Right lobe of liver (tissue), 6 donors: Measurements from ENCODE around the gene TRIO. TPM values are rescaled to one million over a fixed set of nuclear protein-coding genes. Genes with fewer than 3 reads are reported as not detected.

ENCODE experiments used
- ATAC-seq, 4 donors: fragments of 200-7000 bp; cut with Tn5 transposase; one replicate each; pipeline ENCODE4 v1.9.1; 2020; ENCODE audit warnings: mild to moderate bottlenecking in 4 of 4, moderate library complexity in 4 of 4
- DNase-seq, 3 donors: peaks; one replicate each; pipeline ENCODE4 v3.0.0-alpha.2; 2020
- H3K27ac ChIP-seq, 3 donors: fragments of 200-600 bp; one replicate each; pipeline ENCODE4 v1.8.0; 2022
- H3K27me3 ChIP-seq, 2 donors: fragments of 200-600 bp; one replicate each; pipeline ENCODE4 v1.8.0; 2022
- H3K36me3 ChIP-seq, 4 donors: fragments of 200-600 bp; sonication (generic) in 1 of 4; one replicate each; pipeline versions ENCODE4 v1.5.1 to v1.8.0; 2017 to 2022; ENCODE audit warnings: control low read depth in 1 of 4
- H3K4me1 ChIP-seq, 4 donors: fragments of 200-600 bp; sonication (generic) in 1 of 4; one replicate each; pipeline versions ENCODE4 v1.5.1 to v1.8.0; 2017 to 2022; ENCODE audit warnings: control low read depth in 1 of 4
- H3K4me3 ChIP-seq, 3 donors: fragments of 200-600 bp; one replicate each; pipeline ENCODE4 v1.8.0; 2022
- H3K9me3 ChIP-seq, 4 donors: fragments of 200-600 bp; sonication (generic) in 1 of 4; one replicate each; pipeline versions ENCODE4 v1.5.1 to v1.8.0; 2017 to 2022; ENCODE audit warnings: control low read depth in 1 of 4
- POLR2A ChIP-seq: fragments of 450-650 bp; IDR thresholded peaks from one replicate; pipeline ENCODE4 v1.6.1; 2017; ENCODE audit warnings: antibody characterized with exemption, mild to moderate bottlenecking
- WGBS: methylation state at CpG from one replicate; pipeline ENCODE4 v1.1.6; 2018; ENCODE audit warnings: low coverage, low lambda C conversion rate; ENCODE audit not compliant: insufficient coverage; ENCODE audit errors: missing lambda C conversion rate; 5-methylcytosine and 5-hydroxymethylcytosine counted together
- intact Hi-C, 2 donors: fragments of 100-400 bp; cut with DNase I; formaldehyde crosslinking; loops; one replicate each; pipeline versions ENCODE4 v1.11.2 to v1.14.1; 2022
- total RNA-seq, 6 experiments: library from RNA; depleted of rRNA in 2 of 6; stranded (reverse); fragments of >200 nt in 2 of 6; fragmentation: NEBNext Ultra II Directional in 3 of 6; extraction: Animal tissue kit (Norgen Biotek cat#: 25700) in 3 of 6; gene quantifications; one replicate each; pipeline versions ENCODE4 v1.1.0 to v1.2.4, GENCODE V29; 2016 to 2023
- TF ChIP-seq, protein P1 (sequence below), 4 donors: fragments of 200-600 bp in 3 of 4; fragments of 450-650 bp in 1 of 4; IDR thresholded peaks; one replicate each; pipeline versions ENCODE4 v1.5.1 to v1.8.0; 2016 to 2022; ENCODE audit warnings: antibody characterized with exemption in 4 of 4, mild to moderate bottlenecking in 2 of 4
- donor health status: DM: no; HTN: yes; CAD: no.
- donor health status: DM: no; HTN: no; CAD: no.
- donor health status: DM: no; HTN: no; CAD: no.
- donor health status: DM: no; HTN: yes; CAD: no.
- donor health status: DM: no; HTN: yes; CAD: no.

Gene TRIO
- total RNA-seq, 6 experiments from 2014 or later, result 34.7 to 63.5 (median 50.2) TPM

DNA sequence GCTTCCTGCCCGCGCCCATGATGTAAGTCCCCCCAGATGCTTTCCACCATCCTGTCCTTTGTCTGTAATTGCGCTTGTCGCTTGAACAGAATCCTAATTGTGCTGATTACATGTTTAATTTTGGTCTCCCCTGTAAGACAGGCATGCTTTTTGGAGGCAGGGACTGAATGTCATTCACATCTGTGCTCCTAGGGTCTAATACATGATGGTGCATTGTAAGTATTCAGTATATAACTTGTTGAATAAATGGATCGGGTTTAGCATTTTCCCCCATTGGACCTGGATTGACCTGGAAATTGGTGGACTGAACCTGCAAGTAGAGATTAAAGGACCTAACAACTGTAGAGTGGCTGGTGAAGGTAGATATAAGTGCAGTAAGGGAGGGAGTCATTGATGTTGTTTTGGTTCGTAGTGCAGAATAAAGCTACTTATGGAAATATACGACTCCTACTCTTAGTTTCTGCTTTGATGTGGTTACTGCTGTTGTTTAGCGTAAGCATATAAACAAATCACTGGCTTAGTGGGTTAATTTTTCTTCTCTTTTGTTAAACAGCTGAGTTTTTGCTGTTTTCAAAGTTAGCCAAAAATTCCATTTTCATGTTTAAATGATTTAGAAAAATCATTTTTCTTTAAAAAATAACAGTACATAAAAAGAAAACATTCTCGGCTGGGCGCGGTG, 57.3 kb downstream of the TRIO start:
- Histone ChIP-seq H3K4me1 (peaks cover 0 to 33% (median 11%) of the 10 kb centered on the region in 4 donors), H3K9me3 (no peaks in the 10 kb centered on the region), H3K4me3 (no peak overlapping the region), H3K27ac (no peak overlapping the region), H3K36me3 (no peaks in the 10 kb centered on the region), H3K27me3 (no peaks in the 10 kb centered on the region)
- intact Hi-C loops, result no loop called here
- ATAC-seq (no peak), DNase-seq (no peak)
- WGBS, result 89% methylated on average over 9 of the region's 11 CpGs
- TF ChIP-seq, protein P1, sequence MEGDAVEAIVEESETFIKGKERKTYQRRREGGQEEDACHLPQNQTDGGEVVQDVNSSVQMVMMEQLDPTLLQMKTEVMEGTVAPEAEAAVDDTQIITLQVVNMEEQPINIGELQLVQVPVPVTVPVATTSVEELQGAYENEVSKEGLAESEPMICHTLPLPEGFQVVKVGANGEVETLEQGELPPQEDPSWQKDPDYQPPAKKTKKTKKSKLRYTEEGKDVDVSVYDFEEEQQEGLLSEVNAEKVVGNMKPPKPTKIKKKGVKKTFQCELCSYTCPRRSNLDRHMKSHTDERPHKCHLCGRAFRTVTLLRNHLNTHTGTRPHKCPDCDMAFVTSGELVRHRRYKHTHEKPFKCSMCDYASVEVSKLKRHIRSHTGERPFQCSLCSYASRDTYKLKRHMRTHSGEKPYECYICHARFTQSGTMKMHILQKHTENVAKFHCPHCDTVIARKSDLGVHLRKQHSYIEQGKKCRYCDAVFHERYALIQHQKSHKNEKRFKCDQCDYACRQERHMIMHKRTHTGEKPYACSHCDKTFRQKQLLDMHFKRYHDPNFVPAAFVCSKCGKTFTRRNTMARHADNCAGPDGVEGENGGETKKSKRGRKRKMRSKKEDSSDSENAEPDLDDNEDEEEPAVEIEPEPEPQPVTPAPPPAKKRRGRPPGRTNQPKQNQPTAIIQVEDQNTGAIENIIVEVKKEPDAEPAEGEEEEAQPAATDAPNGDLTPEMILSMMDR (IDR thresholded peaks at IDR 0.05), result no peak
- no peak for TF ChIP-seq POLR2A

DNA sequence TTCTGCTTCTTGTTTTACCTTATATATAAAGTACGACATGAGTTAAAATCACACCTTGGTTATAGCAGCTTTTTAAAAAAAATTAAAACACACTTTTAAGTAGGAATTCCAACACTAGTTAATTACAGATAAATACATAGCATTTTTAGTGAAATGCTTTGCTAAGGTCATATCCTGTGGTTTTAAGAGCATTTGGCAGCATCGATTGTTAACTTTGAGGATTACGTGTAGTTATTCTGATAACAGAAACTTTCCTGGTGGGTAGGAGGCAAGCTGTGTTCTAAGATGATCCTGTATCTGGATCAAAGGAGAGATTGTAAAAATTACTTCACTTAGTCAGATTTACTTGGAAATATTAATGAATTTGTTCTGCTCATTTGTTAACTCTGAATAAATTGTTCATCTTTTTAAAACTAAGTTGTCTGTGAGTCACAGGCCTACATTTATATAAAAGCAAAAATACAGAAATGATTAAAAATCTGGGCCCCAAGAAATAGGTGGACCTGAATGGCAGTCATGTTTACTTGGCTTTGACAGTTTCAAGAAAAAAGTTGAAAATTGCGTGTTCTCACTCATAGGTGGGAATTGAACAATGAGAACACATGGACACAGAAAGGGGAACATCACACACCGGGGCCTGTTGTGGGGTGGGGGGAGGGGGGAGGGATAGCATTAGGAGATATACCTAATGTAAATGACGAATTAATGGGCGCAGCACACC, 58.3 kb downstream of the TRIO start:
- peak overlapping the region in 1 of 3 donors; percentile 12 for H3K27ac ChIP-seq
- no peaks in the 10 kb centered on the region for H3K9me3 ChIP-seq
- WGBS, result 49% methylated on average over 5 of the region's 7 CpGs
- no peaks in the 10 kb centered on the region for H3K36me3 ChIP-seq
- TF ChIP-seq, protein P1 (IDR thresholded peaks at IDR 0.05), result no peak
- no peak for TF ChIP-seq POLR2A
- DNase-seq (no peak), ATAC-seq (peak in 1 of 4 donors; percentile 26)
- no peaks in the 10 kb centered on the region for H3K27me3 ChIP-seq
- H3K4me1 ChIP-seq, result peaks cover 0 to 37% (median 15%) of the 10 kb centered on the region in 4 donors
- no peak overlapping the region for H3K4me3 ChIP-seq
- intact Hi-C loops, result no loop called here

DNA sequence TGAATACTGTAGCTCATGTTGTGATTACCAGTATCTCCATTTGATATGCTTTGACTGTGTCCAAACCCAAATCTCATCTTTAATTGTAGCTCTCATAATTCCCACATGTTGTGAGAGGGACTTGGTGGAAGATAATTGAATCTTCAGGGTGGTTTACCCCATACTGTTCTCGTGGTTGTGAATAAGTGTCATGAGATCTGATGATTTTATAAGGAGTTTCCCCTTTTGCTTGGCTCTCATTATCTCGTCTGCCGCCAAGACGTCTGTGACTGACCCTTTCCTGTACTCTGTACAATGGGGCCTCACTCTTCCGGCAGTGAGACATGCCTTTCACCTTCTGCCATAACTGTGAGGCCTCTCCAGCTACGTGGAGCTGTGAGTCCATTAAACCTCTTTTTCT, 59.3 kb downstream of the TRIO start:
- ATAC-seq (peak in 2 of 4 donors; percentile 13 to 36), DNase-seq (no peak)
- Histone ChIP-seq H3K4me3 (no peak overlapping the region), H3K4me1 (peaks cover 0 to 38% (median 15%) of the 10 kb centered on the region in 4 donors), H3K36me3 (no peaks in the 10 kb centered on the region), H3K27ac (no peak overlapping the region), H3K9me3 (no peaks in the 10 kb centered on the region), H3K27me3 (no peaks in the 10 kb centered on the region)
- TF ChIP-seq POLR2A, result no peak
- TF ChIP-seq, protein P1 (IDR thresholded peaks at IDR 0.05), result no peak
- intact Hi-C loops, result no loop called here
- 52% methylated on average over 4 of the region's 6 CpGs for WGBS

DNA sequence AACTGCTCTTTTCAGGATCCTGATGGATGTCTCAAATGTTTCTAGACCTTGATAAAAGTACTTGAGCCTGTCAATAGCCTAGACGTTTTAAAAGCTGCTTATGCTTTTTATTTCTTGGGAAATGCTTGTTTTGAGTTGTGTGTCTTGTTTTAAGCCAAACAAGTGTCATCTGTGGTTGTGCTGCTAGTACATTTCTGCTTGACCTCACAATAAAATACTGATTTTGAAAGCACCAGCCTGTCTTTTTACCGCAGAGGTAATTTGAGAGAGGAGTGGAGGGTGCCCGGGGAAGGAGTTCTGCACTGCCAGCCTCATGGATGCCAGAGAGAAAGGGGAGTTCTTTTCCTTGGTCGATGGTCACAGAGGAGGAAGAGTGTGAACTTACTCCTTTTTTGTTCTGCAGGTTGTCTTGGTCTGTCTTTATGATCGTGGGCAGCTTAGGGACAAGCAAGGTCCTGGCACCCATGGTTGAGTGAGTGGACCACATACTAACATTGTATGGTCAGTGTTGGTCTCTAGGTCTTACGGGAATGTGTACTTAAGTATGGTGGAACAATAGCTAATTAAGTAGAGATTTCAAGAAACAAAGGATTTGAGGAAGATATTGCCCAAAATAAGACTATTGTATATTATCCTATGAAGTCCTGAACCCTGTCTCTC, 61.0 kb downstream of the TRIO start:
- H3K36me3 ChIP-seq, result no peaks in the 10 kb centered on the region
- H3K27me3 ChIP-seq, result no peaks in the 10 kb centered on the region
- DNase-seq (no peak), ATAC-seq (no peak)
- peak overlapping the region; percentile 55 to 87 (median 82) for H3K27ac ChIP-seq
- H3K4me1 ChIP-seq, result peaks cover 0 to 50% (median 18%) of the 10 kb centered on the region in 4 donors
- no peak overlapping the region for H3K4me3 ChIP-seq
- TF ChIP-seq, protein P1 (IDR thresholded peaks at IDR 0.05), result no peak
- no peak for TF ChIP-seq POLR2A
- 44% methylated on average over 6 of the region's 6 CpGs for WGBS
- H3K9me3 ChIP-seq, result no peaks in the 10 kb centered on the region
- intact Hi-C loops, result no loop called here
